A549 (cell line): Measurements from ENCODE around the gene GFOD2.

Source experiments
- CBX2 ChIP-seq: fragments of 200-600 bp; sonication (generic); IDR thresholded peaks from 2 replicates; pipeline ENCODE4 v1.6.1; 2016; ENCODE audit warnings: low read depth, mild to moderate bottlenecking, borderline replicate concordance
- CTCF ChIP-seq: fragments of >200 bp; sonication (Bioruptor Twin); formaldehyde crosslinking; IDR thresholded peaks from 3 replicates; pipeline ENCODE4 v1.5.1; 2016
- EHMT2 ChIP-seq: fragments of 200-600 bp; sonication (generic); IDR thresholded peaks from 2 replicates; pipeline ENCODE4 v1.6.1; 2016; ENCODE audit warnings: antibody characterized with exemption, low read depth, mild to moderate bottlenecking, moderate library complexity
- EP300 ChIP-seq, 2 experiments: fragments of >200 bp; sonication (Bioruptor Twin); formaldehyde crosslinking; IDR thresholded peaks; 2 replicates in 1 of 2; 3 replicates in 1 of 2; pipeline ENCODE4 v1.6.1; 2016 to 2017
- GATA3 ChIP-seq: IDR thresholded peaks from 2 replicates; pipeline ENCODE4 v1.6.1; 2012; ENCODE audit warnings: borderline replicate concordance
- HOXA7 ChIP-seq: fragments of 250-450 bp; sonication (Bioruptor Pico); IDR thresholded peaks from 2 replicates; pipeline ENCODE4 v1.5.0; 2020; ENCODE audit warnings: mild to moderate bottlenecking, moderate library complexity
- MYC ChIP-seq: IDR thresholded peaks from 2 replicates; pipeline ENCODE4 v1.6.1; 2012; ENCODE audit warnings: mild to moderate bottlenecking, inconsistent platforms, low read length, improper control_type of control experiment, borderline replicate concordance
- PHF8 ChIP-seq: fragments of 200-600 bp; sonication (generic); IDR thresholded peaks from 2 replicates; pipeline ENCODE4 v1.6.1; 2016; ENCODE audit warnings: low read depth, mild to moderate bottlenecking, antibody characterized with exemption, moderate library complexity, borderline replicate concordance
- POLR2A ChIP-seq: IDR thresholded peaks from 2 replicates; pipeline ENCODE4 v1.6.1; 2012; ENCODE audit warnings: mild to moderate bottlenecking, low read length
- RAD21 ChIP-seq, 2 experiments: fragments of >200 bp in 1 of 2; sonication (Bioruptor Twin) in 1 of 2; formaldehyde crosslinking in 1 of 2; IDR thresholded peaks in 1 of 2; conservative IDR thresholded peaks in 1 of 2; 2 replicates in 1 of 2; 3 replicates in 1 of 2; pipeline ENCODE4 v1.6.1; 2012 to 2018; ENCODE audit warnings: inconsistent platforms in 1 of 2
- RARB ChIP-seq: fragments of 250-450 bp; sonication (Bioruptor Pico); IDR thresholded peaks from 2 replicates; pipeline ENCODE4 v1.8.0; 2021; ENCODE audit warnings: mild to moderate bottlenecking, moderate library complexity
- RFX5 ChIP-seq: fragments of 450-650 bp; IDR thresholded peaks from 2 replicates; pipeline ENCODE4 v1.7.1; 2014; ENCODE audit warnings: antibody characterized with exemption, mild to moderate bottlenecking, moderate library complexity

- TF ChIP-seq CTCF (no peak), RAD21 (conservative IDR thresholded peaks at IDR 0.05 in 1 of 2, IDR thresholded peaks at IDR 0.05 in 1 of 2) (no peak), POLR2A (no peak), PHF8 (no peak), EP300 (IDR thresholded peaks at IDR 0.05) (no peak), RFX5 (no peak), MYC (no peak), RARB (CRISPR knock-in tag) (no peak), HOXA7 (no peak), EHMT2 (no peak), CBX2 (no peak), GATA3 (no peak)
Measured at GRCh38 chr16:67740391-67740790, 21.3 kb upstream of the GFOD2 start.
